GM12891 (cell line): ENCODE results near the gene PPP6R3. TPM values are rescaled to one million over a fixed set of nuclear protein-coding genes. Genes with fewer than 3 reads are reported as not detected.

ENCODE experiments used
- DNase-seq: peaks from one replicate; pipeline ENCODE4 v3.0.0; 2011; ENCODE audit warnings: low spot score; ENCODE audit not compliant: insufficient read length
- FAIRE-seq: peaks from 2 replicates; lab custom pipeline; 2011; peaks lifted over from hg19 to GRCh38; lab: Jason Lieb, UNC
- PAX5 ChIP-seq: IDR thresholded peaks from 2 replicates; pipeline ENCODE4 v1.6.1; 2011; ENCODE audit warnings: low read length, moderate library complexity, mild to moderate bottlenecking; ENCODE audit not compliant: insufficient read depth, severe bottlenecking
- POLR2A ChIP-seq: IDR thresholded peaks from 2 replicates; pipeline ENCODE4 v1.6.1; 2011; ENCODE audit warnings: low read depth, low read length, control low read depth
- POLR2AphosphoS5 ChIP-seq: IDR thresholded peaks from 2 replicates; pipeline ENCODE4 v1.6.1; 2011; ENCODE audit warnings: low read depth, low read length, control low read depth
- POU2F2 ChIP-seq: IDR thresholded peaks from 2 replicates; pipeline ENCODE4 v1.6.1; 2011; ENCODE audit warnings: low read depth, mild to moderate bottlenecking, control low read depth, low read length, moderate library complexity
- SPI1 ChIP-seq: IDR thresholded peaks from 2 replicates; pipeline ENCODE4 v1.6.1; 2011; ENCODE audit warnings: low read depth, low read length, control low read depth
- TAF1 ChIP-seq: IDR thresholded peaks from 2 replicates; pipeline ENCODE4 v1.6.1; 2011; ENCODE audit warnings: low read depth, low read length, control low read depth
- polyA plus RNA-seq: library from polyadenylated mRNA; unstranded; fragments of >200 nt; gene quantifications from one replicate; pipeline ENCODE4 v1.2.1, GENCODE V29; 2012; ENCODE audit warnings: low read depth, missing spikeins, inconsistent platforms; ENCODE audit not compliant: missing spikeins

The PPP6R3 gene, protein sequence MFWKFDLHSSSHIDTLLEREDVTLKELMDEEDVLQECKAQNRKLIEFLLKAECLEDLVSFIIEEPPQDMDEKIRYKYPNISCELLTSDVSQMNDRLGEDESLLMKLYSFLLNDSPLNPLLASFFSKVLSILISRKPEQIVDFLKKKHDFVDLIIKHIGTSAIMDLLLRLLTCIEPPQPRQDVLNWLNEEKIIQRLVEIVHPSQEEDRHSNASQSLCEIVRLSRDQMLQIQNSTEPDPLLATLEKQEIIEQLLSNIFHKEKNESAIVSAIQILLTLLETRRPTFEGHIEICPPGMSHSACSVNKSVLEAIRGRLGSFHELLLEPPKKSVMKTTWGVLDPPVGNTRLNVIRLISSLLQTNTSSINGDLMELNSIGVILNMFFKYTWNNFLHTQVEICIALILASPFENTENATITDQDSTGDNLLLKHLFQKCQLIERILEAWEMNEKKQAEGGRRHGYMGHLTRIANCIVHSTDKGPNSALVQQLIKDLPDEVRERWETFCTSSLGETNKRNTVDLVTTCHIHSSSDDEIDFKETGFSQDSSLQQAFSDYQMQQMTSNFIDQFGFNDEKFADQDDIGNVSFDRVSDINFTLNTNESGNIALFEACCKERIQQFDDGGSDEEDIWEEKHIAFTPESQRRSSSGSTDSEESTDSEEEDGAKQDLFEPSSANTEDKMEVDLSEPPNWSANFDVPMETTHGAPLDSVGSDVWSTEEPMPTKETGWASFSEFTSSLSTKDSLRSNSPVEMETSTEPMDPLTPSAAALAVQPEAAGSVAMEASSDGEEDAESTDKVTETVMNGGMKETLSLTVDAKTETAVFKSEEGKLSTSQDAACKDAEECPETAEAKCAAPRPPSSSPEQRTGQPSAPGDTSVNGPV
- 31.2 TPM for polyA plus RNA-seq

DNA sequence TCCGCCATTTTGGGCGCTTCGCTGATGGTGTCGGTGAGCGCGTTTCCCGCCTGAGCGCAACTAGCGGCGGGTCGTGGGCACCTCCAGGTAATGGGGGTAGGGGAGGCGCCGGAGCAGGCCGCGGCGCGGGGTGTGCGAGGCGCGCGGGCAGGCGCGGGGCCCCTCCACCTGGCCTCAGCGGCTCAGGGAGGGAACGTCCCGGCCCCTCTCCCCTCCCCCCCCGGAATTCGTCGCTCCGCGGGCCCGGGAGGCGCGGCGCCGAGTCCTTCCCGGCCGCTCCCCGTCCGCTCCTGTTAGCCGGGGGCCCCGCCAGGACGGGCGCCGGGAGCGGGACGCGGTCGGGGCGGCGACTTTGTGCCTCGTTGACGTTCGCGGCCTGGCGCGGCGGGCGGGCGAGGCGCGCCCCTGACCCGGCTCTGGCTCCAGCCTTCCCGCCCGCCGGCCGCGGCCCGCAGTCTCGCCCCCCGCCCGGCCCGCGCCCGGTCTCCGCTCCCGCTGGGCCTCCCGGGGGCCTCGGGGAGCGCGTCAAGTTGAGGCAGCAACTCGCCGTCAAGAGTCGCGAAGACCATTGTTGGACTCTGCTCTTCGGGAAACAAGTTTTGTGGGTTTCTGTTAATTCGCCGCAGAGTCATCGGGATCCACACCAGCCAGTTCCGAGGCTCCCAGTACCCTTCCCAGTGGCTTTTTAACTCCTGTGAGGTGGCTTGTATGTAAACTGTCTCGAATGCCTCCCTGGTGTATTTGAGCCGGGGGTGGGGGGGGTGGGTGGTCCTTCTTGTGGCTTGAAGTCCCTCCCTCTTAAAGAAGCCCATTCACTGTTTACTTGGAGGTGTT is at the start of gene PPP6R3:
Gene PPP6R3, plus strand, starts transcription at position 12 of the 834 bp plus-strand sequence. CDS start 76,913 bp downstream, outside the sequence.
- DNase-seq, result no peak
- FAIRE-seq, result no peak

DNA sequence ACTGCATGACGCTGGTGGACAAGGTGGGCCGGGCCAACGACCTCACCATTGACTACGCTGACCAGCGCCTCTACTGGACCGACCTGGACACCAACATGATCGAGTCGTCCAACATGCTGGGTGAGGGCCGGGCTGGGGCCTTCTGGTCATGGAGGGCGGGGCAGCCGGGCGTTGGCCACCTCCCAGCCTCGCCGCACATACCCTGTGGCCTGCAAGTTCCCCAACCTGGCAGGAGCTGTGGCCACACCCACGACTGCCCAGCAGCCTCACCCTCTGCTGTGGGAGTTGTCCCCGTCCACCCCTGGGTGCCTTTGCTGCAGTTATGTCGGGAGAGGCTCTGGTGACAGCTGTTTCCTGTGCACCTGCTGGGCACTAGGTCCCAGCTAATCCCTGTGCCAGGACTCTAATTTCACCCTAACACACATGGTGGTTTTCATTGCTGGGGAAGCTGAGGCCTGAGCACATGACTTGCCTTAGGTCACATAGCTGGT is 49.0 kb upstream of the PPP6R3 start:
- DNase-seq (no peak), FAIRE-seq (no peak)
- no peak for TF ChIP-seq TAF1
- TF ChIP-seq POLR2AphosphoS5, result no peak
- TF ChIP-seq SPI1, result no peak
- TF ChIP-seq POU2F2, result no peak
- no peak for TF ChIP-seq POLR2A
- no peak for TF ChIP-seq PAX5

More for the DNA sequence above, at the start of gene PPP6R3:
- TF ChIP-seq POLR2A (peak; percentile 77), POU2F2 (no peak), SPI1 (no peak), TAF1 (peak; percentile 46), PAX5 (no peak), POLR2AphosphoS5 (peak; percentile 76)

DNA sequence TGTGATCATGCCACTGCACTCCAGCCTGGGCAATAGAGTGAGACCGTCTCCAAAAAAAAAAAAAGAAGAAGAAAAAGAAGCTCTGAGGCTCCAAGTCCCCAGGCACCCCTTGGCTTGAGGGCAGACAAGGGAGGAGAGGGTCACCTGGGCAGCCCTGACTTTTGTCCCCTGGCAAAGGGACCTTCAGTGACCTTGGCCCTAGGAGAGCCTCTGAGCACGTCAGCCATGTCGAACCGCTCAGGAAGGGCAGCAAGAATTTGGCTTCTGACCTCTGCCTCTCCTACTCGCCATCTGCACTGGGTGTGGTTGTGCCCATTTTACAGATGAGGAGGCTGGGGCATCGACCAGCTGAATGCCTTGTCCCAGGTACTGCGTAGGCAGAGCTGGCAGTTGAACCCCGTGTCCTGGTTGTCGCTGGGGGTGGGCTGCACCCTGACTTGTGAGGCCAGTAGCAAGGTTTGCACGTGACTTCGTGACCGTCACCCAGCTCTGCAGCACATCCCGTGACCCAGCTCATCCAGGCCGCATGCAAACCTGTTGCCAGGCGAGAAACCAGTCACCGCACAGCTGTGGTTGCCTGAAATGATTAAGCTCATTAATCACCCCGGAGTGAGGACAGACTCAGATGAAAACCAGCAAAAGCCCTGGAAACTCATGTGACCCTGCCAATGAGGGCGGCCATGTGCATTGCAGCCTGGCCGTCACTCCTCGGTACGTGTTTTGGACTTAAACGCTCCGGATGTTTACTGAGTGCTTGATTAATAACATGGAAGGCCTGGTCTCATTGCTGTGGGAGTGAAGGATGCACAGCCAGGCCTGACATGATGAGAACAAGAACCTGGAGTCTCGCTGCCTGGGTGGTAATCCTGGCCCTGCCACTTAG is 47.7 kb upstream of the PPP6R3 start:
- FAIRE-seq, result no peak
- DNase-seq, result no peak
- TF ChIP-seq POLR2AphosphoS5, result no peak
- no peak for TF ChIP-seq SPI1

DNA sequence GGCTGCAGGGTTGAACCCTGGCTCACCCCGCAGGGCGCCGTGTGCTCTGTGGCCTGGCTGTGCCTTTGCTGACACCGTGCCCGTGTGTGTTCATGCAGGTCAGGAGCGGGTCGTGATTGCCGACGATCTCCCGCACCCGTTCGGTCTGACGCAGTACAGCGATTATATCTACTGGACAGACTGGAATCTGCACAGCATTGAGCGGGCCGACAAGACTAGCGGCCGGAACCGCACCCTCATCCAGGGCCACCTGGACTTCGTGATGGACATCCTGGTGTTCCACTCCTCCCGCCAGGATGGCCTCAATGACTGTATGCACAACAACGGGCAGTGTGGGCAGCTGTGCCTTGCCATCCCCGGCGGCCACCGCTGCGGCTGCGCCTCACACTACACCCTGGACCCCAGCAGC is 47.0 kb upstream of the PPP6R3 start:
- TF ChIP-seq POLR2A (no peak), TAF1 (no peak), POU2F2 (no peak), PAX5 (no peak), SPI1 (no peak), POLR2AphosphoS5 (no peak)
- FAIRE-seq (no peak), DNase-seq (no peak)

DNA sequence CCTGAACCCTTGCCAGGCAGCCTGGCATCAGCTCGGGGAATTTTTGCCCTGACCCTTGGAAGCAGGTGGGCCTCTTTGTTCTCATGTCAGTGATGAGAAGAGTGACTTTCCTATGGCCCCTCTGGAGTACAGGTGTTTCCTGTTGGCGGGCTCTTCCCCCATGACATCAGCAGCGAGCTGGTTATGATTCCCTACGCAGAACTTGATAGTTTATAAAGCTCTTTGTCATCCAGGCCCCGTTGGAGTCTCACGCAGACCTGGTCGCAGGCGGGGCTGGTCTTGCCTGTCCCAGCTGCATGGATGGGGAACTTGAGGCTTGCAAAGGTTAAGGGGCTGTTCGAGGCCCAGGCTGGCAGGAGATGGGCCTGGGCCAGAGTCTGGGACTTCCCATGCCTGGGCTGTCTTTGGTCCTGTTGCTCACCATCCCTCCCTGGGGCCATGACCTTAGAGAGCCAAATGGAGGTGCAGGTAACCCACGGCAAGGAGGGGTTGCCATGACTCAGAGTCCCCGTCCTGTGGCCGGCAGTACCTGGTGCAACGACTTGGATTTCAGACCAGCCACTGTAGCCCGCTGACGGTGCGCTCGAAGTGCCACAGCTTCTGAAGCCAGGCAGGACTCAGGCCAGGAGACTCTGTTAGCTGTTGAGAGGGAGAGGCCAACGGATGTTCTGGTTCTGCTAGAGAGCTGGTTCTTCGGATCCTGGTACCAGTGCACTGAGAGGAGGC is 45.9 kb upstream of the PPP6R3 start:
- no peak for TF ChIP-seq SPI1
- TF ChIP-seq POU2F2, result no peak
- no peak for TF ChIP-seq PAX5
- no peak for TF ChIP-seq POLR2A
- no peak for TF ChIP-seq POLR2AphosphoS5
- TF ChIP-seq TAF1, result no peak
- DNase-seq, result no peak
- FAIRE-seq, result no peak

DNA sequence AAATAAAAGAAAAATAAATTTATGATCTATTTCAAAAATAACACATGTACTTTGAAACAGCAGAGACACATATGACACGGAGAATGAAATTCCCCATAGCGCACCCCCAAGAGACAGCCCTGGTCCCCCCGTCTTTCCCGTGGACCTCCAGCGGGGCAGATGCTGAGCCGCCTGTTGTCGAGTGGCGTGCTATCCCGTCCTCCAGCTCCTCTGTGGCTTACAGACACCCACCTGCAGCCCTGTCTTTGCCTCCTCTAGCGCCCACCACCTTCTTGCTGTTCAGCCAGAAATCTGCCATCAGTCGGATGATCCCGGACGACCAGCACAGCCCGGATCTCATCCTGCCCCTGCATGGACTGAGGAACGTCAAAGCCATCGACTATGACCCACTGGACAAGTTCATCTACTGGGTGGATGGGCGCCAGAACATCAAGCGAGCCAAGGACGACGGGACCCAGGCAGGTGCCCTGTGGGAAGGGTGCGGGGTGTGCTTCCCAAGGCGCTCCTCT is 44.4 kb upstream of the PPP6R3 start:
- TF ChIP-seq POLR2AphosphoS5, result no peak
- no peak for FAIRE-seq
- DNase-seq, result no peak

DNA sequence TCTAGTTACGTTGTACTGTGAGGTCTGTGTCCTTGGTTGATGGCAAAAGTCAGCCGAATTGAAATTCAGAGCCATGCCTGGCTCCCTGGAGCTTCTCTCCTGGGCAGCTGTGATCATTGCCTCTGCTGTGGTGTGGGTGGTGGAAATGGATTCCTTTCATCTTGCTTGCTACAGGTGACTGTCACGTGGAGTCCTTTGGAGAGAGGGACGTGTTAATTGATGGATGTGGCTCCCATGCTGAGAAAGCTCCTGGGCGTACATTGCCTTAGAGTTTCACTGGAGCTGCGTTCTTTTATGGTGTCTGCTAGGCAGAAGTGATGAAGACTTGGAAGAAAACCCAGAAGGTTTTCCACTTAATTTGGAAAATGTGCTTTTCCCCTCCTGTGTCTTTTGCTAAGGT is 41.9 kb upstream of the PPP6R3 start:
- no peak for TF ChIP-seq POLR2A
- no peak for TF ChIP-seq PAX5
- no peak for TF ChIP-seq POLR2AphosphoS5
- TF ChIP-seq POU2F2, result no peak
- TF ChIP-seq TAF1, result no peak
- no peak for TF ChIP-seq SPI1
- DNase-seq (no peak), FAIRE-seq (peak; percentile 5)

DNA sequence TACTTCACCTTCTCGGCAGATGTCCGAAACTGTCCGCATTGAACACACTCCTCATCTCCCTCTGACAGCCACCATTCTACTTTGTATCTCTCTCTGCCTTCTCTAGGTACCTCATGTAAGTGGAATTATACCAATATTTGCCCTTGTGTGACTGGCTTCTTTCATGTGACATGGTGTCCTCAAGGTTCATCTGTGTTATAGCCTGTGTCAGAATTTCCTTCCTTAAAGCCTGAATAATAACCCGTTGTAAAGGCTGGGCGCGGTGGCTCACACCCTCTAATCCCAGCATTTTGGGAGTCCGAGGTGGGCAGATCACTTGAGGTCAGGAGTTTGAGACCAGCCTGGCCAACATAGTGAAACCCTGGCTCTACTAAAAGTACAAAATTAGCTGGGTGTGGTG is 40.4 kb upstream of the PPP6R3 start:
- TF ChIP-seq POLR2AphosphoS5, result no peak
- TF ChIP-seq POU2F2, result no peak
- TF ChIP-seq TAF1, result no peak
- no peak for TF ChIP-seq PAX5
- TF ChIP-seq SPI1, result no peak
- TF ChIP-seq POLR2A, result no peak
- FAIRE-seq (no peak), DNase-seq (no peak)
